Right cardiac atrium (tissue), 5 donors: ENCODE data around the gene PREPL. TPM values are rescaled to one million over a fixed set of nuclear protein-coding genes. Genes with fewer than 3 reads are reported as not detected.
A peak's percentile ranks its signal among the peaks of the same experiment; 100 is the strongest.

Experiments used
- ATAC-seq, 2 donors: fragments of 200-7000 bp; cut with Tn5 transposase; one replicate each; pipeline versions ENCODE4 v1.8.0 to v1.9.1; 2020; ENCODE audit warnings: moderate library complexity in 2 of 2, mild to moderate bottlenecking in 1 of 2
- DNase-seq, 3 donors: peaks; one replicate each; pipeline ENCODE4 v3.0.0-alpha.2; 2020
- H3K27ac ChIP-seq: one replicate; pipeline ENCODE4 v1.5.1; 2013; ENCODE audit warnings: mild to moderate bottlenecking, low read length, control low read depth, moderate library complexity
- H3K27me3 ChIP-seq: one replicate; pipeline ENCODE4 v1.6.1; 2013; ENCODE audit not compliant: control insufficient read depth, insufficient read depth
- H3K4me1 ChIP-seq: one replicate; pipeline ENCODE4 v1.6.1; 2013; ENCODE audit warnings: low read length; ENCODE audit not compliant: control insufficient read depth, insufficient read depth
- H3K4me3 ChIP-seq: one replicate; pipeline ENCODE4 v1.5.1; 2013; ENCODE audit warnings: low read length, control low read depth
- H3K9me3 ChIP-seq: one replicate; pipeline ENCODE4 v1.6.1; 2013; ENCODE audit warnings: low read length; ENCODE audit not compliant: control insufficient read depth
- WGBS: extraction: QIAGEN DNeasy Blood & Tissue Kit; methylation state at CpG from one replicate; pipeline ENCODE4 v1.1.7; 2013; 5-methylcytosine and 5-hydroxymethylcytosine counted together
- intact Hi-C, 4 donors: fragments of 100-400 bp; cut with DNase I; formaldehyde crosslinking; loops; one replicate each; pipeline versions ENCODE4 v1.11.0 to v1.14.0; 2022 to 2023
- polyA plus RNA-seq: library from polyadenylated mRNA; stranded (reverse); fragments of 200-250 nt; gene quantifications from one replicate; pipeline ENCODE4 v1.2.3, GENCODE V29; 2013
- total RNA-seq, 4 donors: library from RNA; stranded (reverse); fragmentation: NEBNext Ultra II Directional; extraction: Animal tissue kit (Norgen Biotek cat#: 25700); gene quantifications; one replicate each; pipeline ENCODE4 v1.2.1, GENCODE V29; 2021
- donor health status: healthy with polysubstance abuse.
- donor health status: DM: no; HTN: yes; CAD: no.
- donor health status: DM: no; HTN: no; CAD: no.
- donor health status: DM: no; HTN: yes; CAD: no; lungs with severe emphysema.
- donor health status: DM: yes; HTN: yes; CAD: no.

The PREPL gene
- total and polyA plus RNA-seq, 5 donors, result 36.3 to 104 (median 98.3) TPM

DNA sequence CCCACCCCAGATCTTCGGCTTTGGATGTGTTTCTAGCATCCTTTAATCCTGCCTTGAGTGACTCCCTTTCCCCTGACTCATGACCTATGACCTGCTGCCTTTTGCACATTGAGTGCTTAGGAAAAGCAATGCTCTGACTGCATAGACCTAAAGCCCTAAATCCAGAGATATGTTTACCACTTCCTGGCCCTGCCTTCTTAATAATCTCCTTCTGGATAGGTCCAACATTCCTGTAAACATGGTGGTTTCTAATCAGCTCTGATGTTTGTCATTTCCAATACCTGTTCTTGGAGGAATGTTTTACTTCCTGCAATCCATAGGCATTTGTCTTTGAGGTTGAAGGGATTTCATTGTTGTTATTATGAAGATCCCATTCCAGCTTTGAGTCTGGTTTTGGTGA lies 83.8 kb downstream of the PREPL start:
- intact Hi-C loops, result no loop called here
- Histone ChIP-seq H3K9me3 (no peaks in the 10 kb centered on the region), H3K27ac (no peak overlapping the region), H3K27me3 (no peaks in the 10 kb centered on the region), H3K4me3 (no peak overlapping the region), H3K4me1 (no peaks in the 10 kb centered on the region)
- 70% methylated on average over 1 of the region's 1 CpG for WGBS
- DNase-seq (no peak), ATAC-seq (no peak)

DNA sequence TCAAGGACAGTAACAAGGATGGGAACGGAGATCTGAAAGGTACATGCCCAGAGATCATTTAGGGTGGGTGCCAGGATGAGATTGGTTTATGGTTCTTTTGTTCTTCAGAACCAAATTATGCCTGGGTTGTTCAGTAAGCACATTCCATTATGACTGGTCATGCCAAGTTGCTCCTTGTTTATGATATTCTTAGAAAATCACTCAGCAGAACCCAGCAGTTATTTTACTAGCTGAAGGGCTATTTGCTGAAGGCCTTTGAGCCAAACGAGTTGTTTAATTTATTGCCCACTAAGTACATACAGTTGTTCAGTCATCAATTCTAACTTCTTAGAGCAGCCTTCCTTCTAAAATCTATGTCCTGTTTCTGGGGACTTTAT lies 85.4 kb downstream of the PREPL start:
- no peaks in the 10 kb centered on the region for H3K9me3 ChIP-seq
- intact Hi-C loops, result no loop called here
- no peaks in the 10 kb centered on the region for H3K27me3 ChIP-seq
- ATAC-seq (no peak), DNase-seq (no peak)
- no peaks in the 10 kb centered on the region for H3K4me1 ChIP-seq
- H3K4me3 ChIP-seq, result no peak overlapping the region
- 72% methylated on average over 2 of the region's 2 CpGs for WGBS
- no peak overlapping the region for H3K27ac ChIP-seq

DNA sequence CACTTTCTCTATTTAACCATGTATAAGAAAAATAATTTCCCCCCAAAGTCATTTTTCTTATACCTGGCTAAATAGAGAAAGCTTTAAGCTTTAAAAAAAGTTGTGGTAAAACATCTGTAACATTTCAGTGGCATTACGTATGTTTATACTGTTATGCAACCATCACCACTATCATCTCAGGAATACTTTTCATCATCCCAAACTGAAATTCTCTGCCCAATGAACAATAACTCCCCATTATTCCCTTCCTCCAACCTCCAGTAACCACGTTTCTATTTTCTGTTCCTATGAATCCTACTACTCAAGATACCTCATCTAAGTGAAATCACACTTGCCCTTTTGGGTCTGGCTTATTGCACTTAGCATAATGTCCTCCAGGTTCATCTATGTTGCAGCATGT lies 87.7 kb downstream of the PREPL start:
- H3K4me3 ChIP-seq, result no peak overlapping the region
- ATAC-seq, result no peak
- WGBS, result 68% methylated on average over 2 of the region's 2 CpGs
- H3K27ac ChIP-seq, result no peak overlapping the region
- DNase-seq, result no peak
- H3K27me3 ChIP-seq, result no peaks in the 10 kb centered on the region
- H3K4me1 ChIP-seq, result peaks cover 1% of the 10 kb centered on the region
- intact Hi-C loops, result no loop called here
- H3K9me3 ChIP-seq, result no peaks in the 10 kb centered on the region

DNA sequence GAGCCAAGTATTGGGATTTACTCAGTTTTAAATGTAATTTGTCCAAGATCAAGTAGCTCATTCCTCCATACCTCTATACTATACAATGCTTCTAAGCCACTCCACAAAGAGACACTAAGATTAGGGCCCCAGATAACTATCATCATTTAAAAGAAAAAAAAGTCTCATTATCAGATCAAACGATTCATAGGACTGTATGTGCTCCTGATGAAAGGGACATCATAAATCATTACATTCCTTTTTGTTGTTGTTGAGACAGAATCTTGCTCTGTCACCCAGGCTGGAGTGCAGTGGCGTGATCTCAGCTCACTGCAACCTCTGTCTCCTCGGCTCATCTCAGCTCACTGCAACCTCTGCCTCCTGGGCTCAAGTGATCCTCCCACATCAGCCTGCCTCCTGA lies 88.2 kb downstream of the PREPL start:
- H3K27ac ChIP-seq, result no peak overlapping the region
- 74% methylated on average over 3 of the region's 3 CpGs for WGBS
- H3K9me3 ChIP-seq, result no peaks in the 10 kb centered on the region
- no peak for ATAC-seq
- intact Hi-C loops, result no loop called here
- no peak for DNase-seq
- peaks cover 1% of the 10 kb centered on the region for H3K4me1 ChIP-seq
- no peak overlapping the region for H3K4me3 ChIP-seq
- H3K27me3 ChIP-seq, result no peaks in the 10 kb centered on the region

DNA sequence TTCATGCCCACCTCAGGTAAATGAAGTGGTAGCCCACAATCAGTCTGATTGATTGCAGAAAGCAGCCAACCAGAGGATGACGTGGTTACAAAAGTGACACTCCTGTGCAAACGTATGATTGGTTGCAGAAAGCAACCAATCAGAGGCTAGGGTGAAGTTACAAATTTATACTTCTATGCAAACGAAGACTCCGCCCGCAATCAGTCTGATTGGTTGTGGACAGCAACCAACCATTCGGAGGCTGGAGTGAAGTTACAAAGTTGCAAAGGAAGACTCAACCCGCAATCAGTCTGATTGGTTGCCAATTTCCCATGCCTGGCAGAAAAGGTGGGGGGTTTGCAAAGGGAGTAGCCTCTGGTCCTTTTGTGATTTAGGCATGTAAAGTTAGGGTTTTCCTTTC lies 90.0 kb downstream of the PREPL start:
- intact Hi-C loops, result no loop called here
- no peaks in the 10 kb centered on the region for H3K9me3 ChIP-seq
- H3K27ac ChIP-seq, result no peak overlapping the region
- no peak overlapping the region for H3K4me3 ChIP-seq
- 94% methylated on average over 7 of the region's 7 CpGs for WGBS
- H3K27me3 ChIP-seq, result no peaks in the 10 kb centered on the region
- DNase-seq (no peak), ATAC-seq (no peak)
- peaks cover 3% of the 10 kb centered on the region for H3K4me1 ChIP-seq

DNA sequence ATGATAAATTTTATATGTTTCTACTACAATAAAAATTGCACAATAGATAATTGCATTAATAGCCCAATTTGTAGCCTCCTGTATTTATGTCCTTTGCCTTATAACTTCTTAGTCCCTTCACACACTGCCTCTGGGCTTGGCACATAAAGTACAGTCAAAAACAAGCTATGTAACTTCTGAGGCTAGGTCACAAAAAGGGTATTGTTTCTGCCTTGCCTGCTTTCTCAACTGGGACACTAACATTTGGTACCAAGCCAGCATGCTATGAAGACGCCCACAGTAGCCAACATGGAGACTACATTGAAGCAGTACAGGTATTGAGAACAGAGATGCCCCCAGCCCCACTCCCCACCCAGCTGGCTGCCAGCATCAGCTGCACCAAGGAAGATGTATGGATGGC lies 91.5 kb downstream of the PREPL start:
- intact Hi-C loops, result no loop called here
- 49% methylated on average over 1 of the region's 1 CpG for WGBS
- ATAC-seq (no peak), DNase-seq (no peak)
- H3K4me3 ChIP-seq, result no peak overlapping the region
- no peaks in the 10 kb centered on the region for H3K9me3 ChIP-seq
- H3K27ac ChIP-seq, result no peak overlapping the region
- H3K27me3 ChIP-seq, result no peaks in the 10 kb centered on the region
- peaks cover 3% of the 10 kb centered on the region for H3K4me1 ChIP-seq

DNA sequence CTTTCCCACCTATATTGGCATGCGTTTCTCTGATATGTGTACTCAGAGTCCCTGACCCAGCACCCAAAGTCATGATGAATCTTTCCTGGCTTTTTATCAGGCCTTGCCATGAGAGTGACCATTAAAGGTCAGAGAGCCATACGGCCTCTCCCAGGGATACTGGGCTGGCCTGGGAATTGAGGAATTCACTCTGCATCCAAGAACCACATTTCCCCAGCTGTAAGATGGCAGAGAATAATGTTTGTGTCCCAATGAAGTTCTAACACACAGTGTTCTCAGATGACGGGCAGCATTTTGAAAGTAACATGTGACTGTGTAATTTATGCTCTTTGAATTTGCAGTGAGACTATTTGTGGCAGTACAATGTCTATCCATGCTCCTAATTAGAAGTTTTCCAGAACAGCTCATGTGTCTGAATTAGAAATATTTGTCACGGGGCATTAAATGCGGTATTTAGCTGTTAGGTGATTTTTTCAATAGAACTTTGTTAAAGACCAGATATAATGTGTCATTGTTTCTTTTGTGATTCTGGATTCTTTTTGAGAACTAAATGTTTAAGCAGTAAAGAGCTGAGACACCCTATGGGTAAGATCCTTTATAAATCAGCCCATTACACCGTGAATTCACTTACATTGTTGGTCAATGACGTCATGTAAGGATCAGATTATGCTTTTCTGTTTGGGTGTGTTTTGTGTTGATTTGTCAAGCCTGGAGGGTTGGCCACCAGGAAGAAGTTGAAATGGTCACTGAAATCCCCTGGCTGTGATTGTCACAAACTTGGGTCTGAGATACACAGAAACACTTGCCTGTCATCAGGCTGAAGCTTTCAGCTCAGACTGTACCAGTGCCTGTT lies 93.3 kb downstream of the PREPL start:
- peaks cover 3% of the 10 kb centered on the region for H3K4me1 ChIP-seq
- no peak overlapping the region for H3K4me3 ChIP-seq
- no peaks in the 10 kb centered on the region for H3K9me3 ChIP-seq
- 46% methylated on average over 7 of the region's 7 CpGs for WGBS
- no peak overlapping the region for H3K27ac ChIP-seq
- H3K27me3 ChIP-seq, result no peaks in the 10 kb centered on the region
- DNase-seq, result peak in 1 of 3 donors; percentile 24
- ATAC-seq, result peak; percentile 95
- intact Hi-C loops, result no loop called here

Other genes starting within 250 kb of the PREPL start
- gene PPM1B, start 192.6 kb downstream of the PREPL start, total RNA-seq, result 10 to 100 TPM; 42.3 to 57.7 (median 44.8) TPM
- gene PPM1B, start 192.6 kb downstream of the PREPL start, polyA plus RNA-seq, result 26.7 TPM
- under 1 TPM in 1 of 4 donors, not detected in 3; 0.11 TPM for gene SLC3A1, start 86.0 kb downstream of the PREPL start, total RNA-seq
- 0.18 TPM for gene SLC3A1, start 86.0 kb downstream of the PREPL start, polyA plus RNA-seq
- 1 to 10 TPM; 5.4 to 6.3 (median 5.8) TPM for gene CAMKMT, start 453 bp upstream of the PREPL start, total RNA-seq
- gene CAMKMT, start 453 bp upstream of the PREPL start, polyA plus RNA-seq, result 4.6 TPM